ENCODE results near the gene ADAM19. TPM values are rescaled to one million over a fixed set of nuclear protein-coding genes. Genes with fewer than 3 reads are reported as not detected.

ADAM19 gene
- total and polyA plus RNA-seq, 3 donors from 2014 or later = 3.1 to 4.9 (median 4.5) TPM

GRCh38 chr5:157598350-157598936 is 22.9 kb upstream of the ADAM19 start:
- intact Hi-C loops (cut with DNase I; ENCODE audit: low total_unique reads) = no loop called here
- WGBS, 2 donors = 89 to 92% methylated on average over 2 of the region's 2 CpGs
- Histone ChIP-seq H3K36me3 (ENCODE audit: low read depth, missing control alignments) (no peaks in the 10 kb centered on the region), H3K27me3 (no peaks in the 10 kb centered on the region), H3K27ac (no peak overlapping the region), H3K9me3 (no peaks in the 10 kb centered on the region), H3K4me1 (no peaks in the 10 kb centered on the region), H3K4me3 (no peak overlapping the region)
- no peak for TF ChIP-seq CTCF (IDR thresholded peaks at IDR 0.05)
- no peak for TF ChIP-seq POLR2A (IDR thresholded peaks at IDR 0.05)
- DNase-seq = no peak

DNA sequence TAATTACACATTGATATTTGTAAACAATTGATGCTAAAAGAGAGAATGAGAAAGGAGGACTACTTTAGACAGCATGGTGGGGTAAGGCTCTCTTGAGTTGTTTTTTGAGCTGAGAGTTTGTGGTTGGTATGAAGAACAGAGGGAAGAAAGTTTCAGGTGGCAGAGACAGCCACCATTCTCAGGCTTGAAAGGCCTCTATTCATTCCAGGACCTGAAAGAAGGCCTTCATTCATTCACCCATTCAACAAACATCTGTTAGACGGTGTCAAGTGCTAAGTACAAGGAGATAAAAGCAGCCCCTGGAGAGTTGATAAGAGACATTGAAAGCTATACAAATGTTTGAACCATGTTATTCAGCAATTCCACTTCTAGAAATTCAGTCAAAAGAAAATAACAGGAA is 21.7 kb upstream of the ADAM19 start:
- no peaks in the 10 kb centered on the region for H3K27me3 ChIP-seq
- H3K27ac ChIP-seq = no peak overlapping the region
- peaks cover 4% of the 10 kb centered on the region for H3K4me1 ChIP-seq
- no peaks in the 10 kb centered on the region for H3K36me3 ChIP-seq (ENCODE audit: low read depth, missing control alignments)
- no peak for DNase-seq
- TF ChIP-seq POLR2A (IDR thresholded peaks at IDR 0.05) (no peak), CTCF (IDR thresholded peaks at IDR 0.05) (no peak)
- H3K4me3 ChIP-seq = no peak overlapping the region
- intact Hi-C loops (cut with DNase I; ENCODE audit: low total_unique reads) = no loop called here
- no peaks in the 10 kb centered on the region for H3K9me3 ChIP-seq
- WGBS, 2 donors = 41 to 44% methylated on average over 1 of the region's 1 CpG

DNA sequence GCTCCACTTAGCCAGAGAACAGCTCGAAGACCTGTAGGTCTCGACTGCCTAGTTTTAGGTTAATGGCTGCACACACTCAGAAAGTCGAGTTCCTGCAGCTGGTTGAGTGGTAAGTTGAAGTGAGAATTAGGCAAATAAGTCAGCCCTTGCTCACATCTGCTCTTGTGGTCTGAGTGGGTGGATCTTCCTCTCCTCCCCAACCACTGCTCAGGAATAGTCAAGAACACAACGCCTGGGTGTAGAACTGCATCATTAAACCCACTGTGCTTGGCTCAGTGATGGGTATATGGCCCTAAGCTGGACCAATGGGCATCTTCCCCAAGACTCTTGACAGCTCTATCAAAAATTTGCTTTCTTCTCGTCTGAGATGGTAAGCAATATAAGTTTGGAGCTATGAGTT is 20.9 kb upstream of the ADAM19 start:
- peaks cover 5% of the 10 kb centered on the region for H3K4me1 ChIP-seq
- H3K27ac ChIP-seq = no peak overlapping the region
- H3K4me3 ChIP-seq = no peak overlapping the region
- H3K36me3 ChIP-seq (ENCODE audit: low read depth, missing control alignments) = no peaks in the 10 kb centered on the region
- no peaks in the 10 kb centered on the region for H3K27me3 ChIP-seq
- no peaks in the 10 kb centered on the region for H3K9me3 ChIP-seq
- DNase-seq = no peak
- intact Hi-C loops (cut with DNase I; ENCODE audit: low total_unique reads) = no loop called here
- TF ChIP-seq POLR2A (IDR thresholded peaks at IDR 0.05) (no peak), CTCF (IDR thresholded peaks at IDR 0.05) (no peak)
- WGBS, 2 donors = 86 to 89% methylated on average over 5 of the region's 5 CpGs

DNA sequence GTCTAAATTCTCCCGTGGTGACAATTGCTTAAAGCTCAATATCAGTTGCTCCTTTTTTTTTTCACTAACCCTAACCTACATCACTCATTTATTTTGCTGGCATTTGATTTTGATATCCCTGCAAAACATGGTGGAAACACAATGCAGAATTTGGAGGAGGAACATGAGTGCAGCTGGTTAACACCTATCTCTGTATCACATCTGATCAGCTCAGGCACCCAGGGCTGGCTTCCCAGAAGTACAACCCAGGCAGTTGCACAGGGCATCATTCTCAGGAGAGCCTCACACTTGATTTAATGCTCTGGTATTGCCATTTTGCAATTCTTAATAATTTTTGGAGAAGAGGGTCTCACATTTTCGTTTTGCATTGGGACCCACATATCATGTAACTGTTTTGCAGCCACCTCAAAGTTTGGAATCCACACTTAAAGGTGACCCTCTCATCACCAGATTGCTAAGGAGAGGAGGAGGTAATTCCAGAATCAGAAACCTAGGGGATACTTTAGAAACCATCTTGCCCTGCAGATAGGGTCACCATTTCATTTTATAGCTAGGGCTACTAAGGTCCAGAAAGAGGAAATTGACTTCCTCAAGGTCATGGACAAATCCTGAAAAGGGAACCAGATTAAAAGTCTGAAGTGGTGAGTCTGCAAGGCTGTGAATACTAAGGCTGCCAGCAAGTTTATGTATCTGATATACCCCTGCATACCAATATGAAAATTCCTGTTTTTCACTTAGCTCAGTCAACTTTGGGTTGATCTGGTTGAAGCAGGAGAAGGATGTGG is 19.3 kb upstream of the ADAM19 start:
- Histone ChIP-seq H3K4me1 (peaks cover 5% of the 10 kb centered on the region), H3K36me3 (ENCODE audit: low read depth, missing control alignments) (no peaks in the 10 kb centered on the region), H3K27ac (no peak overlapping the region), H3K4me3 (no peak overlapping the region), H3K27me3 (no peaks in the 10 kb centered on the region), H3K9me3 (no peaks in the 10 kb centered on the region)
- no peak for TF ChIP-seq CTCF (IDR thresholded peaks at IDR 0.05)
- no peak for TF ChIP-seq POLR2A (IDR thresholded peaks at IDR 0.05)
- intact Hi-C loops (cut with DNase I; ENCODE audit: low total_unique reads) = no loop called here
- no peak for DNase-seq
- WGBS, 2 donors = 70 to 72% methylated on average over 2 of the region's 2 CpGs

DNA sequence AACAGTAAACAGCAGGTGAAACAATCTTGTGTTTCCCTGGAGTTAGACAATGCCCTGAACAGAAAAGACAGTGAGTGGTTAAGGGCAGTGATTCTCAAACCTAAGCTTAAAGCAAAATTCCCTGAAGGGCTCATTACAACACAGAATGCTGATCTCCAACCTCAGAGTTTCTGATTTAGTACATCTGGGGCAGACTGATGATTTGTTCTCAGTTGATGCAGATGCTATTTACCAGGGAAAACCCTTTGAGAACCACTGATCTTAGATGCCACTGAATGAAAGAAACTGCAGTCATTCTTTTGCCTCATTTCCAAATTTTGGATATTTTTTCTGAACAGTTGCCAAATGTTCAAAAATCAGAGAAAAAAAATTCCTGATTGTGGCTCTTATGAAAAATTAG is 18.7 kb upstream of the ADAM19 start:
- Histone ChIP-seq H3K4me1 (peaks cover 5% of the 10 kb centered on the region), H3K27me3 (no peaks in the 10 kb centered on the region), H3K4me3 (no peak overlapping the region), H3K36me3 (ENCODE audit: low read depth, missing control alignments) (no peaks in the 10 kb centered on the region), H3K9me3 (no peaks in the 10 kb centered on the region), H3K27ac (no peak overlapping the region)
- DNase-seq = no peak
- intact Hi-C loops (cut with DNase I; ENCODE audit: low total_unique reads) = no loop called here
- TF ChIP-seq CTCF (IDR thresholded peaks at IDR 0.05) (no peak), POLR2A (IDR thresholded peaks at IDR 0.05) (no peak)
